ENCODE results near the gene CADPS2.

Gene CADPS2

DNA sequence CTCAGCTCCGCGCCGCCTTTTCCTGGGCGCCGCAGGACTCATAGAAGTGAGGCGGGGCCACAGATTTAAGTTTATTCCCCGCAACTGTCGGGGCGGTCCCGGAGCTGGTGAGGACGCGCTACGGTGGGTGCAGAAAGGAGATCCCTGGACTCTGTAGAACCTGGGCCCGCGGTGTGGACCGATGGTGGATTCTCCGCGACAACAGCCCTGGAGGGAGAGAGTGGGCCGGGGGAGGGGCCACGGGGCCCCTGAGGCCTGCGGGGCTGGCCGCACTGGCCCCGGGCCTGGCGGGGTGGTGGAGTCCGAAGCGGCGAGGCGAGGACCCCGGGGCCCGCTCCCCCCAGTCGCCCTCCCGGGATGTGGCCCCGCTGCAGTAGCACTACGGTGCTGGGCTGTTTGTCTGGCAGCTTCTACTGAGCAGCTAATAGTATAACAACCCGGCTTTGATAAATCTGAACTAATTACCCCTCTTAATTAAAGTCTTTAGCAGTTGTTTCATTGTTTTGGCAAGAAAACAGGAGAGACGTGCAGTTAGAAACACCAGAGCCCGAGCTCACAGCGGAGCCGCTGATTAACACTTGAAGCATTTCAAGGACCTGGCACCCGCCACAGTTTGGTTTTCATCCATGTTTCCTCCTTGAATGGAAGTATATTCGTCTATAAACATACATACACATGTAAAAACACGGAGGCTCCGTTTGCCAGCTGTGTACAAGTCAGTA lies 585.9 kb downstream of the CADPS2 start:
- no peak overlapping the region for H3K4me3 ChIP-seq (ENCODE audit: low read depth in 1 of 2, low read length in 1 of 2)
- no peak overlapping the region for H3K27ac ChIP-seq
- no peak for TF ChIP-seq CTCF (IDR thresholded peaks at IDR 0.05)
- no peaks in the 10 kb centered on the region for H3K36me3 ChIP-seq
- H3K4me1 ChIP-seq (ENCODE audit: control insufficient read depth in 1 of 2, insufficient read depth in 1 of 2, low read depth in 1 of 2, low read length in 1 of 2), result no peaks in the 10 kb centered on the region
- H3K9me3 ChIP-seq, result peaks cover 7% of the 10 kb centered on the region
- H3K27me3 ChIP-seq, result peaks cover 84% of the 10 kb centered on the region

DNA sequence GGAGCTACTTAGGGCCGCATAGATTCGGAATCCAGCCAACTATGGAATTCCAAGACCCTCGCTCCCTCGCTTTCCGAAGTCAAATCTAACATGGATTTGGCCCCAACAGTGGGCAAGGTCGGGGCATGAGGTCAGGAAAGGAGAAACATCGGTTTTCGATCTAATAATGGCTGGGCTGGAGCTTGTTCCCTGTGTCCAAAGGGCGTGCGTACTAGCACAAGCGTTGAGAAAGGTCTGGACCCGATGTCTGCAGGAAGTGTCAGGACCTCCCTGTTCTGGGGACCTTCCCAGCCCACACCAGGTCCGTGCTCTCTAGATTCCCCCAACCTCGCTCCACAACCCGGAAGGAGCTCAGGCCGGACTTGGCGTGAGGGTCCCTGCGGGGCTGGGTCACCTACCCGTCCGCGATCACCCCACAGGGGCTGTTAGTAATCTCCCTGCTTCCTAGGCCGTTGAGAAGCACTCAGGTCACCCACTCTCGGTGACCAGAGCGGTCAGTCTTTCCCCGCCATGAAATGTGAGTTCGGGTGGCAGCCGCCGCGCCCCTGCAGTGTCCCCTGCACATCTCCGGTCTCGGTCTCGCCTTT lies 586.5 kb downstream of the CADPS2 start:
- Histone ChIP-seq H3K27me3 (peaks cover 78% of the 10 kb centered on the region), H3K27ac (no peak overlapping the region)
- no peak for TF ChIP-seq CTCF (IDR thresholded peaks at IDR 0.05)

DNA sequence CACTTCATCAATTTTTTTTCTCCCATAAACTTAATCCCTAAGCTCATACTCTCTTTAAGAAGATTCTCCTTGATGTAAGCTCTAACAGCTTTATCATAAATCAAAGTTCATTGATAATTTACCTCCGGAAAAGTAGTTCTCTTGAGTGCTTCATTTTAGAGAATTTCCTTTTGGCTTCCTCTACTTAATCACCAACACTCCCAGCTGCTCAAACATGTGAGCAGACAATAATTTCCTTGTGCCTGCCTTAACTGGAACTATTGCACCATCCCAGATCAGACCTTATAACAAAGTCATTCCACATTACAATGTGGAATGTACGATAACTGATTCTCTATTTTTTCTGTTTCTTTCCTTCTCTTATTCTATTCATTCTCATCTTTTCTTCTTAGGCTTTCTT lies 587.6 kb downstream of the CADPS2 start:
- no peak overlapping the region for H3K27ac ChIP-seq
- no peaks in the 10 kb centered on the region for H3K4me1 ChIP-seq (ENCODE audit: control insufficient read depth in 1 of 2, insufficient read depth in 1 of 2, low read depth in 1 of 2, low read length in 1 of 2)
- peaks cover 7% of the 10 kb centered on the region for H3K9me3 ChIP-seq
- H3K4me3 ChIP-seq (ENCODE audit: low read depth in 1 of 2, low read length in 1 of 2), result no peak overlapping the region
- H3K27me3 ChIP-seq, result peaks cover 67% of the 10 kb centered on the region
- no peaks in the 10 kb centered on the region for H3K36me3 ChIP-seq
- TF ChIP-seq CTCF (IDR thresholded peaks at IDR 0.05), result no peak

More for the DNA sequence above, 586.5 kb downstream of the CADPS2 start:
- Histone ChIP-seq H3K4me3 (ENCODE audit: low read depth in 1 of 2, low read length in 1 of 2) (no peak overlapping the region), H3K9me3 (peaks cover 7% of the 10 kb centered on the region), H3K4me1 (ENCODE audit: control insufficient read depth in 1 of 2, insufficient read depth in 1 of 2, low read depth in 1 of 2, low read length in 1 of 2) (no peaks in the 10 kb centered on the region), H3K36me3 (no peaks in the 10 kb centered on the region)

GRCh38 chr7:122298131-122298530 lies 588.1 kb downstream of the CADPS2 start:
- TF ChIP-seq CTCF (IDR thresholded peaks at IDR 0.05), result no peak
- Histone ChIP-seq H3K27ac (no peak overlapping the region), H3K9me3 (peaks cover 7% of the 10 kb centered on the region), H3K27me3 (peaks cover 62% of the 10 kb centered on the region), H3K36me3 (no peaks in the 10 kb centered on the region), H3K4me1 (ENCODE audit: control insufficient read depth in 1 of 2, insufficient read depth in 1 of 2, low read depth in 1 of 2, low read length in 1 of 2) (no peaks in the 10 kb centered on the region), H3K4me3 (ENCODE audit: low read depth in 1 of 2, low read length in 1 of 2) (no peak overlapping the region)

GRCh38 chr7:122291189-122291588 lies 595.1 kb downstream of the CADPS2 start:
- H3K4me1 ChIP-seq (ENCODE audit: control insufficient read depth in 1 of 2, insufficient read depth in 1 of 2, low read depth in 1 of 2, low read length in 1 of 2), result no peaks in the 10 kb centered on the region
- H3K9me3 ChIP-seq, result no peaks in the 10 kb centered on the region
- no peak overlapping the region for H3K27ac ChIP-seq
- H3K36me3 ChIP-seq, result no peaks in the 10 kb centered on the region
- H3K4me3 ChIP-seq (ENCODE audit: low read depth in 1 of 2, low read length in 1 of 2), result no peak overlapping the region
- H3K27me3 ChIP-seq, result no peaks in the 10 kb centered on the region
- no peak for TF ChIP-seq CTCF (IDR thresholded peaks at IDR 0.05)
